Activated CD8-positive, alpha-beta memory T cell treated with anti-CD3 and anti-CD28 coated beads, Interleukin-2, amount 50 U/mL, for 4 hours (primary cell): ENCODE measurements around the gene KLK8.
"Not testable (repeated sequence)": the region's sequence is repeated elsewhere in the genome, so short reads cannot be mapped to it uniquely, and the experiment has no call there.

Experiments
- DNase-seq: peaks from one replicate; pipeline ENCODE4 v3.0.0-alpha.2; 2020

Gene KLK8

GRCh38 chr19:51016798-51017683, 15.6 kb upstream of the KLK8 start:
- DNase-seq = peak; percentile 52

GRCh38 chr19:51015691-51016267, 14.4 kb upstream of the KLK8 start:
- DNase-seq = no peak

GRCh38 chr19:51014242-51014641, 12.8 kb upstream of the KLK8 start:
- no peak for DNase-seq

- no peak for DNase-seq
Measured at GRCh38 chr19:51012661-51013190, 11.3 kb upstream of the KLK8 start.

- no peak for DNase-seq
Measured at GRCh38 chr19:51010066-51010795, 8.8 kb upstream of the KLK8 start.

GRCh38 chr19:51009061-51009891, 7.9 kb upstream of the KLK8 start:
- no peak for DNase-seq

GRCh38 chr19:51007488-51007887, 6.1 kb upstream of the KLK8 start:
- DNase-seq = no peak

GRCh38 chr19:51006406-51006805, 5.0 kb upstream of the KLK8 start:
- no peak for DNase-seq

GRCh38 chr19:51005248-51005647, 3.8 kb upstream of the KLK8 start:
- DNase-seq = no peak

GRCh38 chr19:51003316-51003715, 1.9 kb upstream of the KLK8 start:
- no peak for DNase-seq

GRCh38 chr19:51002542-51003311, 1.3 kb upstream of the KLK8 start:
- DNase-seq = no peak

- DNase-seq = no peak
Measured at GRCh38 chr19:51002089-51002532, 707 bp upstream of the KLK8 start.

- no peak for DNase-seq
Measured at GRCh38 chr19:51000981-51001380, 423 bp downstream of the KLK8 start.

- no peak for DNase-seq
Measured at GRCh38 chr19:51000426-51000825, 978 bp downstream of the KLK8 start.

GRCh38 chr19:50998686-50999085, 2.7 kb downstream of the KLK8 start:
- no peak for DNase-seq

- DNase-seq = no peak
Measured at GRCh38 chr19:50998061-50998460, 3.3 kb downstream of the KLK8 start.

GRCh38 chr19:50994129-50994528, 7.3 kb downstream of the KLK8 start:
- DNase-seq = no peak

- no peak for DNase-seq
Measured at GRCh38 chr19:50992666-50993035, 8.8 kb downstream of the KLK8 start.

- DNase-seq = not testable (repeated sequence)
Measured at GRCh38 chr19:50984416-50984815, 17.0 kb downstream of the KLK8 start.

- DNase-seq = no peak
Measured at GRCh38 chr19:50983625-50984292, 17.6 kb downstream of the KLK8 start, which contains the start of gene KLK7. KLK7 (minus strand) TSS chr19:50983917; CDS start chr19:50982399, 1,518 bp downstream.

GRCh38 chr19:50982186-50982585, 19.2 kb downstream of the KLK8 start:
- DNase-seq = no peak
